Right renal cortex interstitium (tissue), 3 donors: ENCODE results near the gene PCCA. TPM values are rescaled to one million over a fixed set of nuclear protein-coding genes. Genes with fewer than 3 reads are reported as not detected.

Experiments used
- DNase-seq, 3 donors: peaks; one replicate each; pipeline ENCODE4 v3.0.0-alpha.2; 2013; ENCODE audit warnings: low read depth in 3 of 3, low spot score in 2 of 3
- polyA plus RNA-seq, 3 donors: library from polyadenylated mRNA; unstranded; fragments of 120-200 nt; gene quantifications; one replicate each; pipeline ENCODE4 v1.2.1, GENCODE V29; 2013; ENCODE audit not compliant: insufficient read length in 3 of 3

PCCA gene
- polyA plus RNA-seq, 3 donors, result 66.5 to 73.9 (median 66.7) TPM

- DNase-seq, result no peak
Observed at GRCh38 chr13:100532090-100532766, 443.3 kb downstream of the PCCA start.

GRCh38 chr13:100532836-100533435, 444.0 kb downstream of the PCCA start:
- no peak for DNase-seq

GRCh38 chr13:100533588-100534041, 444.7 kb downstream of the PCCA start:
- no peak for DNase-seq

- DNase-seq, result no peak
Observed at GRCh38 chr13:100534147-100534843, 445.4 kb downstream of the PCCA start.

- DNase-seq, result no peak
Observed at GRCh38 chr13:100534911-100535310, 446.0 kb downstream of the PCCA start.

- DNase-seq, result no peak
Observed at GRCh38 chr13:100535426-100536135, 446.7 kb downstream of the PCCA start.

- no peak for DNase-seq
Observed at GRCh38 chr13:100536643-100537180, 447.8 kb downstream of the PCCA start.

- no peak for DNase-seq
Observed at GRCh38 chr13:100537486-100537885, 448.6 kb downstream of the PCCA start.

- DNase-seq, result no peak
Observed at GRCh38 chr13:100537951-100538462, 449.1 kb downstream of the PCCA start.

GRCh38 chr13:100540621-100541020, 451.7 kb downstream of the PCCA start:
- no peak for DNase-seq

- DNase-seq, result no peak
Observed at GRCh38 chr13:100541897-100542825, 453.3 kb downstream of the PCCA start.

- no peak for DNase-seq
Observed at GRCh38 chr13:100542826-100543156, 453.9 kb downstream of the PCCA start.

- DNase-seq, result no peak
Observed at GRCh38 chr13:100543872-100544602, 455.1 kb downstream of the PCCA start.

GRCh38 chr13:100544866-100545683, 456.2 kb downstream of the PCCA start:
- DNase-seq, result no peak

- no peak for DNase-seq
Observed at GRCh38 chr13:100545684-100546061, 456.8 kb downstream of the PCCA start.

GRCh38 chr13:100546713-100547405, 458.0 kb downstream of the PCCA start:
- DNase-seq, result no peak

GRCh38 chr13:100547791-100548201, 458.9 kb downstream of the PCCA start:
- DNase-seq, result no peak

- DNase-seq, result no peak
Observed at GRCh38 chr13:100549316-100549715, 460.4 kb downstream of the PCCA start.
